Midbrain (tissue), 1 donor: ENCODE results near the gene FAM200C.
A peak's percentile ranks its signal among the peaks of the same experiment; 100 is the strongest.

Experiments
- DNase-seq: peaks from one replicate; lab custom pipeline; 2025; lab: John Stamatoyannopoulos, UW

FAM200C gene

DNA sequence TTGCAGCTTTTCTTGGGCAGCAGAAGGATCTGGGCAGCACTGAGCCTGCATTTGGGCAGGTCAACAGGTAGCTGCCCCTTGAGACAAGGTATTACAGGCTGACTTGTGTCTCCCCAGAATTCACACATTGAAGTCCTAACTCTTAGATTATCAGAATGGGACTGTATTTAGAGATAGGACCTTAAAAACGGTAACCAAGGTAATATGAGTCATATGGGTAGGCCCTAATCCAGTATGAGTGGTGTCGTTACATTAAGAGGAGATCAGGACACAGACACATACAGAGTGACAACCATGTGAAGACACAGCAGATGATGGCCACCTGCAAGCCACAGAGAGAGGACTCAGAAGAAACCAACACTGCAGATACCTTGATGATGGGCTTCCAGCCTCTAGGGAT is 32.6 kb downstream of the FAM200C start:
- DNase-seq = no peak

DNA sequence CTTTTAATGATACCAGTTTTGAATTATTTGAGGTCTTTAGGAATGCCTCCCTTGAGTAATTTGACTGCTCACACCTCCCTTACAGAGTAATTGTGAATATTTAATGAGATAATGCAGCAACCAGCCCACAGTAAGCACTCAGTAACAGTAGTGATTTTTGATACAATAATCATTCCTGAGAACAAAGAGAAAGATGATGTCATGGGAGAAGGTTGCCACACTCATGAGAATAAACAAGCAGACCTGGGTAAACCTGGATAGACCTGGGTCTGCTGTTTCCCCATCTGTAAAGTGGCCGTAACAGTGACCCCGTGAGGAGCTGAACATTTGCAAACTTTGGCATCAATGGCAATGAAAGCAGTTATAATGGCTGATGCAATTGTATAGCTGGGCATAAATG is 33.6 kb downstream of the FAM200C start:
- no peak for DNase-seq

DNA sequence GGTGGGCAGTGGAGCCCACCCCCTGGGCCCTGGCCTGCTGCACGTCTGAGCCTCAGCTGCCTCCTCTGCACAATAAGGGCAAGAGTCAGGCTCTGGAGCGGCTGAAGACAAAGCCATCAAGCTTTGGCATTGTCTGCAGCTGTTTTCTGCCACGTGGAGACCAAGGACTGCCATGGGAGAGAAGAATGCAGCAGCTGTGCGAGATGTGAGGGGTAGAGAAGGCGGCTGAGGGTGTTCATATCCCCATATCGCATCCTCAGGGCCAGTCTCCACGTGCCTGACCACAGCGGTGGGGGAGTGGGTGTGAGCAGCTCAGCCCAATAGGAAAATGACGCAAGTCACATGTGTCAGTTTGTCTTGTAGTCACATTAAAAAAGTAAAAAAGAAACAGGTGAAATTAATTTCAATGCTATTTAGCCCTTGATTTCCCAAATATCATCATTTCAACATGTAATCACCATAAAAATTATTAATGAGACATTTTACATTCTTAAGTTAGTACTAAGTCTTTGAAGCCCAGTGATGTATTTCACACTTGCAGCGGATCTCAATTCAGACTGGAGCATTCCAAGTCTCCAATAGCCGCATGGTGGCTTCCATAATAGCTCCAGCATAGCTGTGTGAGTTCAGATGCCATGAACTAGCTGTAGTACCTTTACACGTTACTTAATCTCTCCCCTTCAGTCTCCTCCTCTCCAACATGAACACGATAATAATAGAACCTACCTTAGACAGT is 36.0 kb downstream of the FAM200C start:
- DNase-seq = no peak

DNA sequence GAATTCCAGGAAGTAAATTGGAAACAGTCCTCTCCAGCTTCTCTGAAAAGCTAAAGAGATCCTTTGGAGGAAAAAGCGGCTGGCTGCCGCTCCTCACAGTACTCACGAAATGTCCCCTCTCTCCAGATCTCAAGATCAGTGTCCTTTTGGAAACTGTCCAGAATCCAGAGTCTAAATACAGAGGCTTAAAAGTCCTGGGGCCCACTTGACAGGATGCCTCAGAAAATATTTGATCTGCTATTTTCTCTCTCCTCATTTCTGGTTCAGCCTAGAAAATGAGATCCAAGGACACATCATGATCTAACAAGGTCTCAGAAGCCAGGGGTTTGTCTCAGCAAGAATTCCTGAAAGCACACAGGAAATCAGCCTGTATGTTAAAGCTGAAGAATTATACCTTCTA is 36.6 kb downstream of the FAM200C start:
- DNase-seq = peak; percentile 20

DNA sequence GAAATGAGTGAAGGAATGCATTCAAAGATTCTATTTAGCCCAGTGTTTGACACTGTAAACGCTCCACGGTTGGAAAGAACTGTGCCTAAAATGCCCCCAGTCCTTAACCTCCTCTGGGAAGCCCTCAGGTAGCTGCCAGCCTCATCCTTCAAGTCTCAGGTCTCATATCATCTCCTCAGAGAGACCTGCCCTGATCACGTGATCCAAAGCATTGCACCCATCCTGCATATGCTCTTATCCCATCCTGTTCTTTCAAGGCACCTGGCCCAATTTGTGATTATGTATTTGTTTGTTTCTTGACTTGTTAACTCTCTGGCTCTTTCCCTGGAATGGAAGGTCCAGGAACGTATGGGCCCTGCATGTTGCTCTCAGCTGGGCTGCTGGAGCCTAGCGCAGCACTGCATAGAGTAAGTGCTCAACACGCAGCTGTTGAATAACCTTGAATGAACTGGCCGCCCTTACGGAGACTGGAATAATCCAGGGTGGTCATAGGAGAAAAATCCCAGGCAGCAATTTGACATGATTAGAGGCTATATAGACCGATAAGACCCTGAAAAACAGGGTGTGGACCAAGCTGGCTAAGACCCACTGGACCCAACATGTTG is 38.1 kb downstream of the FAM200C start:
- DNase-seq = no peak

DNA sequence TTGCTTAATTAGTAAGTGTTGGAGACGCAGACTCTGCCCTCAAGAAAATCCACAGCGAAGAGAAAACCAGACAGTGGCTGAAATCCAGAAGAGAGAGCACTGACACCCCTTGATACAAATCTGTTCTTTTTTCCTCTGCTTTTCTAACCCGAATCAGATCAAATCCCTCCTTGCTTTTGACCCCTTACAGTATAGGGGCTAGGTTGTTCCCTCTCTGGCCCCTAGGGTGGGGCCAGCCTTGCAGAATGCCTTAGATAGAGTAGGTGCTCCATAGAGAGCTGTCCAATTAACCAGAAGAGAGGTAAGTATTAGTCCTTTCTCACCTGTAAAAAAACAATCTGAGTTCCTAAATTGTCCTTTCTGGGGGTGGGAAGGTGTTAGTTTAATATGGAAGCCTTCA is 39.5 kb downstream of the FAM200C start:
- no peak for DNase-seq

- no peak for DNase-seq
Observed at GRCh38 chr5:160359816-160360215, 40.0 kb downstream of the FAM200C start.

- no peak for DNase-seq
Observed at GRCh38 chr5:160359242-160359641, 40.6 kb downstream of the FAM200C start.

- no peak for DNase-seq
Observed at GRCh38 chr5:160357861-160358411, 41.9 kb downstream of the FAM200C start.

GRCh38 chr5:160357394-160357793 is 42.5 kb downstream of the FAM200C start:
- DNase-seq = no peak

- DNase-seq = no peak
Observed at GRCh38 chr5:160356550-160357347, 43.1 kb downstream of the FAM200C start.

DNA sequence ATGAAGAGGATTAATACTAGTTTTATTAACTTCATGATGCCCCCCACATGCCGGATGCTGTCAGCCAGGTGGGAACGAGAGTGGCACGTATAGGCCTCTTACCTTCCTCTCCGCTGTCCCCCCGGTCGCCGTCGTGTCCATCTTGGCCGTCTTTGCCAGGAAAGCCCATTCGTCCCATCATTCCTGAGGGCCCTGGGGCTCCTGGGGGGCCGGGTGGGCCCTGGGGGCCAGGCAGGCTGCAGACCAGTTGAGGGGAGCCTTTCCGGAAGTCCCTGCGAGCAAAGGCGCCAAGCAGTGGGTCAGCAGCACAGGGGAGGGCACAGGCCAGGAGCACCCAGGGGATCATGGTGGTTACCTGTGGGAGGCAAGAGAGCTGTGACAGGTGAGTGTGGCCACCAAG is 45.2 kb downstream of the FAM200C start:
- DNase-seq = no peak

DNA sequence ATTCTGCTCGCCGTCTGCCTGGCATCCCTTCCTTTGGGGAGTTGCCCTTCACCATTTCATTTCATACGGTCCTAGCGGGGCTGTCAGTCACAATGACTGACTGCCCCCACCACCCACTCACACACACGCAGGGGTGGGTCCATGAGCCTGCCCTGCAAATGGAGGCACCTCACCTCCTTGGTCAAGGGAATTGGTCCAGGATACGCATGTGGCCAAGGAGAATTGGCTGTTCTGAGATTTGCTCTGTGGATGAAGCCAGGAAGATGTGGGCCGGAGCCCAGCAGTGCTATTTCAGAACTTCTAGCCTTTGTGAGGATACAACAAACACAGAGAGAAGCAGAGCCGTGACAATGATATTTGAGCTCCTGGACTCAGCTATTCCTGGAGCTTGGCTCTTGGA is 46.5 kb downstream of the FAM200C start:
- DNase-seq = peak; percentile 72

- DNase-seq = no peak
Observed at GRCh38 chr5:160352308-160352707, 47.5 kb downstream of the FAM200C start.

- DNase-seq = no peak
Observed at GRCh38 chr5:160349935-160350303, 49.9 kb downstream of the FAM200C start.

DNA sequence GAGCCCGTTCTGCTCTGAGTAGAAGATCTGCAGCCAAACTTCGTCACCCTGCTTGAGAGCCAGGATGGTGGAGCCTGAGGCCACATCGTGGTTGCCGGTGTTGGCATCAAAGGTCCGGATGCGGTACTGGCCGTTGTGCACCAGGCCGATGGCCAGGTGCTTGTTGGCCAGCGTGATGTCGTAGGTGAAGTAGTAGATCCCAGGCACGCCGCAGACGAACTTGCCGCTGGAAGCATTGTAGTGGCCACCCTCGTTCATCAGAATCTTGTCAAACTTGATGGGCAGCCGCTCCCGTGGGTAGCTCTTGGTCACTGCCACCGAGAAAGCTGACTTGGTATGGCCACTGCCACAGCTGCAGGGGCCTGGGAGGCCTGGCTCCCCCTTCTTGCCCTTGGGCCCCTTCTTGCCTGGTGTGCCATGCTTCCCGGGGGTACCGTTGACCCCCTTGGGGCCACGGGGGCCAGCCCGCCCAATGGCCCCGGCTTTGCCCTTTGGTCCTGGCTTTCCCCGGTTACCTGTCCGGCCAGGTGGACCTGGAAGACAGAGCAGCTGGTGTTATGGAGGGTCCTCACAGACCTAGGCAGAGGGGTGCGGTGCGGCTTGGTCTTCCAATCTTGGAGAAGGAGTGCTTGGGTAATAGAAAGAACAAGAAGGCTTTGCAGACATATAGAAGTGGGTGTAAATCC is 50.5 kb downstream of the FAM200C start:
- no peak for DNase-seq

DNA sequence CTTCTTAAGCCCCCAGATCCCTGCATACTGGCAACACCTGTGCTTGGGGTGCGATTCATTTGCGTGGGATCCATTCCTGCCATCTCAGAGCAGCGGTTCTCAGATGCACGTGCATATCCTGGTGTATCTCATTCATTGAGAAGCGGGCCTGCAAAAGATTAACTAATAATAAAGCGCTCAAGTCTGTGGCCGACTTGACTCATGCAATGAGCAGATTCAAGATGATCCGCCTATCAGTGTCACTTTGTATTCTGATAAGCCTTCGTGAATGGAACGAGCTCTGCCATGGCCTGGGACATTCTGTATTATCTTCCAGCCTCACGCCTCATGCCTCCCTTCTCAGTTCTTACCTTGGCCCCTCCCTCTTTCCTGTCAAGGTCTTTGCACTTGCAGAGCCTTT is 51.8 kb downstream of the FAM200C start:
- no peak for DNase-seq

DNA sequence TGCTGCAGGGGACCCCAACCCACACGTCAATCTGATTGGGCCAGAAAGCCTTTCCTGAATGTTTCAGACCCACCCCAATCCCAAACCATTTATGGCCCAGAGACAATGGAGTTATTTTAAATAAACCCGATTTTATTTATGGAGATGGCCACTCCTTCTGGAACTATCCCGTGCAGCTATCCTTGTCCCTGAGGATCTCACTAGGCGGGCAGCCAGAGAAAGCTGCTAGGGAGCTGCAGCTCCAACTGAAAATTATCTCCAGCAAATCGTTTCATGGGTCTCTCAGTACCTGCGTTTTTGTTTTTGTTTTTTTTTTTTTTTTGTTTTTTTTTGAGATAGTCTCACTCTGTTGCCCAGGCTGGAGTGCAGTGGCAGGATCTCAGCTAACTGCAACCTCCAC is 52.4 kb downstream of the FAM200C start:
- no peak for DNase-seq
